ENCODE measurements around the gene F13B. TPM values are rescaled to one million over a fixed set of nuclear protein-coding genes. Genes with fewer than 3 reads are reported as not detected.
"Not testable (repeated sequence)": the region's sequence is repeated elsewhere in the genome, so short reads cannot be mapped to it uniquely, and the experiment has no call there.

F13B gene
- total RNA-seq: not detected

GRCh38 chr1:197066719-197067456 lies at the start of gene F13B:
F13B (minus strand) TSS chr1:197067260; CDS start chr1:197067223, 37 bp downstream.
- no peak for DNase-seq
- no peak within 1 kb of the TSS for H3K27ac Mint-ChIP-seq
- no peak for ATAC-seq (replicated peaks in 1 of 2)
- H3K4me3 Mint-ChIP-seq: no peak within 1 kb of the TSS
- peaks cover 3% of the 10 kb centered on the region in 2 donors for H3K9me3 Mint-ChIP-seq
- H3K27me3 Mint-ChIP-seq (ENCODE audit: low read depth): no peaks in the 10 kb centered on the region
- H3K4me1 Mint-ChIP-seq (ENCODE audit: low read depth): no peaks in the 10 kb centered on the region
- peaks cover 3 to 4% of the 10 kb centered on the region in 2 donors for H3K36me3 Mint-ChIP-seq (ENCODE audit: insufficient read depth in 2 of 2)

DNA sequence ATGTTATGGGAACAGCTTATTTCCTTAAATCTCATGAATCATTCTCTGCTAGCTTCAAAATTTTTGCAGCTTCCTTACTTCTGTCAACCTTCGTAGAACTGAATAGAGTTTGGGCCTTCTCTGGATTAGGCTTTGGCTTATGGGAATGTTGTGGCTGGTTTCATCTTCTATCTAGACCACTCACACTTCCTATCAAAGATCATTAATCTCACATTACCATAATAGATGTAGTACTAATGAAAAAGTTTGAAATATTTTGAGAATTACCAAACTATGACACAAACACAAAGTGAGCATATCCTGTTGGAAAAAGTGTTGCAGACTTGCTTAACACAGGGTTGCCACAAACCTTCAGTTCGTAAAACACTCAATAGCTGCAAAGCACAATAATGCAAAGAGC lies 49.1 kb upstream of the F13B start:
- Mint-ChIP-seq H3K9me3 (no peaks in the 10 kb centered on the region), H3K27ac (no peak overlapping the region), H3K36me3 (ENCODE audit: insufficient read depth in 2 of 2) (peaks cover 7 to 28% of the 10 kb centered on the region in 2 donors), H3K4me3 (no peak overlapping the region), H3K4me1 (ENCODE audit: low read depth) (no peaks in the 10 kb centered on the region), H3K27me3 (ENCODE audit: low read depth) (no peaks in the 10 kb centered on the region)
- ATAC-seq (replicated peaks in 1 of 2) (no peak), DNase-seq (no peak)

DNA sequence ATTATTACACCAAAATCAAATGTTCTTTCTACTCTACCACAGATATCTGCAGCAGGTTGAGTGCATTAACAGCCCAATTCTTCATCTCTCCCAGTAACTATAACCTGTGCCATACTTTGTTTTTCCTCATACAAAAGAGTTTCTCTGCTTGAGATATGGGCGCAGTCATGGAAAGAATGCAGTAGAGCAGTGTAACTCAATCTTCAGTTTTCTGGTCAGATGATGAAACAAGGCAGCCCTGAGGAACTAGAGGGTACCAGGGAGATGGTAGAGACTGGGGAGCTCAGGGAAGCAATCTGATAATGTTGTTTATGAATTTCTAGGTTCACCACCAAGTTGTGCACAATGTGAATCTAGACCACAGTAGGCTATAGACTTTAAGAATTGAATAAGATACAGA lies 39.8 kb upstream of the F13B start:
- no peak overlapping the region for H3K27ac Mint-ChIP-seq
- H3K4me3 Mint-ChIP-seq: no peak overlapping the region
- peaks cover 10% of the 10 kb centered on the region for H3K4me1 Mint-ChIP-seq (ENCODE audit: low read depth)
- no peak for DNase-seq
- H3K27me3 Mint-ChIP-seq (ENCODE audit: low read depth): no peaks in the 10 kb centered on the region
- no peak for ATAC-seq (replicated peaks in 1 of 2)
- H3K9me3 Mint-ChIP-seq: no peaks in the 10 kb centered on the region
- peaks cover 4 to 23% of the 10 kb centered on the region in 2 donors for H3K36me3 Mint-ChIP-seq (ENCODE audit: insufficient read depth in 2 of 2)

GRCh38 chr1:197103300-197103699 lies 36.2 kb upstream of the F13B start:
- no peak for DNase-seq
- Mint-ChIP-seq H3K4me3 (no peak overlapping the region), H3K4me1 (ENCODE audit: low read depth) (peaks cover 22% of the 10 kb centered on the region), H3K9me3 (no peaks in the 10 kb centered on the region), H3K27ac (no peak overlapping the region), H3K36me3 (ENCODE audit: insufficient read depth in 2 of 2) (peaks cover 0 to 25% of the 10 kb centered on the region in 2 donors), H3K27me3 (ENCODE audit: low read depth) (no peaks in the 10 kb centered on the region)
- ATAC-seq (replicated peaks in 1 of 2): no peak

DNA sequence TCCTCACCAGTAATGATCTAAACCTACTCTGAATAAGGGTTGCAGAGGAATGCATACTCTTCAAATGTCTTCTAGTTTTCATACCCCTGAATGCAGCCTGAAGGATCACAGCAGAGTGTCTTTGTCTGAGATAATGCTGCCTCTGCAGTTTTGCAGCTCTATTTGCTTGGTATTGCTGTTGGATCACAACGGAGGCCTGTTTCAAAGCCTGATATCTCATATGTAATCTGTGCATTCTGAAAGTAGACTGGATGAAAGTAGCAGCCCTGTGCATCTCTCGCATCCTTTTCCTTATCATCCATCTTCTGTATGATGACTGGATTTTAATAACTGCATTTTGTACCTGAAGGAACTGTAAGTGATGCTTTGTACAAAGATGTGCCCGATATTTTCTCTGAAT lies 34.9 kb upstream of the F13B start:
- Mint-ChIP-seq H3K9me3 (no peaks in the 10 kb centered on the region), H3K4me1 (ENCODE audit: low read depth) (peaks cover 22% of the 10 kb centered on the region), H3K36me3 (ENCODE audit: insufficient read depth in 2 of 2) (peaks cover 0 to 22% of the 10 kb centered on the region in 2 donors), H3K4me3 (no peak overlapping the region), H3K27ac (no peak overlapping the region), H3K27me3 (ENCODE audit: low read depth) (no peaks in the 10 kb centered on the region)
- ATAC-seq (replicated peaks in 1 of 2) (no peak), DNase-seq (no peak)

DNA sequence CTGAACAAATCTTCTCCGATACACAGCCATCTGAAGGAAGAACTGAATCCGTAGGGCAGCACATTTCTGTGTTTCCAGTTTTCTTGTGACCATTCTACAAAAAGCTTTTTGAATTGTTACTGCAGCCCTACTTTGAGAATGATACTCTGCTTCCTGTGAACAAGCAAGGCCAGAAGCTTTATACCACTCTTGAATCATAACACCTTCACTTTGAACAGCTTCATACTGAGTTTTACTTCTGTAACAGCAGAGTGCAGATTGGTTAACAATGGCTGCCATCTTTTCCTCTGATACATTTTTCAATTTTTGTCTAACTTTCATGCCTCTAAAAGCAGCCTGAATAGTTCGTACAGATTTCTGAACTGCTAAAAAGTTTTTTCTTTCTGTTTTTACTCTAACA lies 33.6 kb upstream of the F13B start:
- Mint-ChIP-seq H3K36me3 (ENCODE audit: insufficient read depth in 2 of 2) (peaks cover 0 to 17% of the 10 kb centered on the region in 2 donors), H3K27ac (no peak overlapping the region), H3K4me1 (ENCODE audit: low read depth) (peaks cover 22% of the 10 kb centered on the region), H3K27me3 (ENCODE audit: low read depth) (no peaks in the 10 kb centered on the region), H3K9me3 (no peaks in the 10 kb centered on the region), H3K4me3 (peak overlapping the region in 1 of 2 donors; percentile 38)
- DNase-seq (no peak), ATAC-seq (replicated peaks in 1 of 2) (no peak)

DNA sequence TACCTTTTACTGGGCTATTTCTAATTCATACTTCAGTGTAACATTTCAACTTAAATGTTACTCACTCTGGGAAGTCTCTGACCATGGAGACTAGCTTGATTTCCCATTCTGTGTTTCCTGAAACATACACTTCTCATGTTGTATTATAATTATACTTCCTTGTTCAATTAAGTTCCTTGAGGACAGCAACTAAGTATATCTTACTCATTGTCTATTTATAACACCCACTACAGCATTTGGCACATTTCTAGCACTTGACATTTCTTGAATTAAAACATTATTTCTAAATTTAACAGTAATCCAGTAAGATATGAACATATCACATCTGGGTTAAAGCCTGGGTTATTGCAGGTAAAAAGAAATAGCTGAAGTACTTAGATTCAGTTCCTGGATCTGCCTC lies 32.4 kb upstream of the F13B start:
- Mint-ChIP-seq H3K27ac (peak overlapping the region; percentile 19), H3K27me3 (ENCODE audit: low read depth) (no peaks in the 10 kb centered on the region), H3K9me3 (no peaks in the 10 kb centered on the region), H3K36me3 (ENCODE audit: insufficient read depth in 2 of 2) (peaks cover 0 to 12% of the 10 kb centered on the region in 2 donors), H3K4me1 (ENCODE audit: low read depth) (peaks cover 22% of the 10 kb centered on the region), H3K4me3 (no peak overlapping the region)
- no peak for DNase-seq
- ATAC-seq (replicated peaks in 1 of 2): no peak

DNA sequence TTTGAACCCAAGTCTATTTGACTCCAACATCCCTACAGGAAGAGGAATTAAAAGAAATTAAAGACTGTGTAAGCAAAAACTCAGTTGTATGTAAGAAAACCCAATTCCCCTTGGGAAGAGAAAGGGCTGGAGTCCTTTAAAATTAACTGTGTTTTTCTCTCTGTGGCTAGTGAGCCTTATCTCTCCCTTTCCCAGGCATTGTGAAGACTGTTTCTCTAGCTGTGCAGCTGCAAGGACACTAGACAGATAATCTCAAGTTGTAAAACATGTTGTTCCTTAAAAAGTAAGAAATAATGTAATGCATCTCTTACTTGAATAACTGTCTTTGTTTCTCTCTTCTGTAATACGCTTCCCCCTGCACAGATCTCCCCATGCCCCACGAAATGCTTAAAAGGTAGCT lies 29.9 kb upstream of the F13B start:
- H3K27me3 Mint-ChIP-seq (ENCODE audit: low read depth); DNase-seq; H3K4me3 Mint-ChIP-seq; H3K27ac Mint-ChIP-seq; H3K9me3 Mint-ChIP-seq; ATAC-seq (replicated peaks in 1 of 2): not testable (repeated sequence)
- peaks cover 13% of the 10 kb centered on the region for H3K4me1 Mint-ChIP-seq (ENCODE audit: low read depth)
- H3K36me3 Mint-ChIP-seq (ENCODE audit: insufficient read depth in 2 of 2): peaks cover 1 to 19% of the 10 kb centered on the region in 2 donors

DNA sequence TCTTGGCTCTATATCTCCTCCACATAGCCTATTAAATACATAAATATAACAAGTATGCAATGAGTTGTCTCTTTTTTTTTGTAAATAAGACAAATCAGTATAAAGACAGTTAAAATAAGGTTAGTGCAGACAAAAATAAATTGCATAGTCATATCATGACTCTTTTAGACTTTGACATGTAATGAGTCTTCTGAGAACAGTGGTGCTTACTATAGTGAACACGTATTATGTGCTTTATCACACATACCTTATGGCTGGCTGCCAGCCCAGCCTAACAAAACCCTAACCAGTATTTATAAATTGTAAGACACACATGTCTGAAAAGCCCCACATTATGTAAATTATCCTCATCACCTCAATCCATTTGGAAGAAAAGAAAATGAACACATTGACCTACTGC lies 29.1 kb upstream of the F13B start:
- no peak for DNase-seq
- Mint-ChIP-seq H3K4me3 (no peak overlapping the region), H3K27me3 (ENCODE audit: low read depth) (no peaks in the 10 kb centered on the region), H3K4me1 (ENCODE audit: low read depth) (peaks cover 5% of the 10 kb centered on the region), H3K9me3 (no peaks in the 10 kb centered on the region), H3K27ac (no peak overlapping the region), H3K36me3 (ENCODE audit: insufficient read depth in 2 of 2) (peaks cover 1 to 21% of the 10 kb centered on the region in 2 donors)
- no peak for ATAC-seq (replicated peaks in 1 of 2)

DNA sequence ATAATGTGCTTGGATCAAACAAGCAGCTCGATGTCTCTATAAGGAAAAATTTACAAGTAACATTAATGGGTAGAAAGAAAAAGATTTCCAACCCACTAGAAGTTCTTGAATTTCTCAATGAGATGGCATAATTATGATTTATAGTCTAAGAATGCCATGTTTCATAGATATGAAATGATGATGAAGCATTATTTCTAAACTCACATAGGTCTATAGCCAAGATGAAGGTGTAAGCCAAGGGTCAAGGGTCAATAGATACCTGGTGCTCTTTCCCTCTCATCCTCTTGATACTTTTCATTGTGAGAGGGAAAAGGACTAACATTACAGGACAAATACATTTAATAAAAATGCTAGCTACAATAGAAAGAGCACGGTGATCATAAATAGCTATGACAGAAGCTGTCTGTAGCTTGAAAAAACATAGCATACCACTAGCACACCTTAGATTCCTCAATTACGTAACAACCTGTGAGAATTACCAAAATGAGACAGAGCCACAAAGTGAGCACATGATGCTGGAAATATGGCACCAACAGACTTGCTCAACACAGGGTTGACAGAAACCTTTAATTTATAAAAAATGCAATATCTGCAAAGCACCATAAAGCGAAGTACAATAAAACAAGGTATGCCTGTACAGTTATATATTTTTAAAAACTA lies 26.3 kb upstream of the F13B start:
- no peaks in the 10 kb centered on the region for H3K9me3 Mint-ChIP-seq
- H3K36me3 Mint-ChIP-seq (ENCODE audit: insufficient read depth in 2 of 2): peaks cover 1 to 31% of the 10 kb centered on the region in 2 donors
- no peak for DNase-seq
- H3K27ac Mint-ChIP-seq: no peak overlapping the region
- ATAC-seq (replicated peaks in 1 of 2): no peak
- H3K4me3 Mint-ChIP-seq: no peak overlapping the region
- H3K27me3 Mint-ChIP-seq (ENCODE audit: low read depth): no peaks in the 10 kb centered on the region
- no peaks in the 10 kb centered on the region for H3K4me1 Mint-ChIP-seq (ENCODE audit: low read depth)

DNA sequence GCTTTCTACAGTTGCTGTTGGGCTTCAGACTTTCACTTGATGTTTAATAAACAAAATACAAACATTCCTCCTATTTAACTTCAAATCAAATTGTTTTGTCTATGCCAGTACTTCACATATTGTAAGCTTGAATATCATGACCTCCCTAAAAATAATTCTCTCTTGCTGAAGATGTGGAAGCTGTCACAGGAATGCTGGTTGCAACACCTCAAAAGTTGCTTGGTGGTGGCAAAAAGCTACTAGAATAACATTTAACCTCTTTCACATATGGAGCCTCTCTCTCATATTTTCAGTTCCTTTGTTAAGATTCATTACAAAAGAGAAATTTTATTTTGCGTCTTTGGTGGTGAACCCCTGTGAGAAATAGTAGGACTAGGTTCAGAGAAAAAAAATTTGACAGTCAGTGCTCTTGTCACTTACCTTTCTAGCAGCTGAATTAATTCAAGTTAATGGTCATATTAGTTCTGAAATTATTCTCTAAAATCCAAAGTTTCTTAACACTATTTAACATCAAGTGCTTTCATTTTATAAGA lies 25.5 kb upstream of the F13B start:
- Mint-ChIP-seq H3K9me3 (no peaks in the 10 kb centered on the region), H3K4me1 (ENCODE audit: low read depth) (no peaks in the 10 kb centered on the region)

DNA sequence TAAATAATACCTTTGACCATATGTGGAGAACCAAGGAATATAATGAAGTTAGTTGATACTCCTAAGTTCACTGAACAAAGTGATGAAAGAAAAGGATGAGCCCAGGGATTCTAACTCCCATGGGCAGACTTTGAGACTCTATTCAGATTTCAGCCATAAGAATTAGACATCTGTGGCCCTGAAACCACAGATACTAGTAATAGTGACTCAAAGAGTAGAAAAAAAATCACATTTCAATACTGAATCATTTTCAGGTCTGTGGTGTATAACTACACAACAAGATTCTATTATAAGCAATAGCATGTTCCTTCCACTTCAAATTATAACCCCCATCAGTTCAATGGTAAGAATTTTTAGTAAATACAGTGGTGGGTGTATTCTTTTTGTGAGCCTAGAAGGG lies 16.4 kb upstream of the F13B start:
- no peak for DNase-seq
- H3K4me1 Mint-ChIP-seq (ENCODE audit: low read depth): no peaks in the 10 kb centered on the region
- H3K27ac Mint-ChIP-seq: no peak overlapping the region
- H3K27me3 Mint-ChIP-seq (ENCODE audit: low read depth): peaks cover 6% of the 10 kb centered on the region
- ATAC-seq (replicated peaks in 1 of 2): no peak
- H3K4me3 Mint-ChIP-seq: no peak overlapping the region
- peaks cover 26 to 51% of the 10 kb centered on the region in 2 donors for H3K36me3 Mint-ChIP-seq (ENCODE audit: insufficient read depth in 2 of 2)
- H3K9me3 Mint-ChIP-seq: peaks cover 10 to 12% of the 10 kb centered on the region in 2 donors

More for the DNA sequence above, 25.5 kb upstream of the F13B start:
- ATAC-seq (replicated peaks in 1 of 2) (no peak), DNase-seq (no peak)
- Mint-ChIP-seq H3K4me3 (no peak overlapping the region), H3K36me3 (ENCODE audit: insufficient read depth in 2 of 2) (peaks cover 1 to 36% of the 10 kb centered on the region in 2 donors), H3K27ac (no peak overlapping the region), H3K27me3 (ENCODE audit: low read depth) (no peaks in the 10 kb centered on the region)

DNA sequence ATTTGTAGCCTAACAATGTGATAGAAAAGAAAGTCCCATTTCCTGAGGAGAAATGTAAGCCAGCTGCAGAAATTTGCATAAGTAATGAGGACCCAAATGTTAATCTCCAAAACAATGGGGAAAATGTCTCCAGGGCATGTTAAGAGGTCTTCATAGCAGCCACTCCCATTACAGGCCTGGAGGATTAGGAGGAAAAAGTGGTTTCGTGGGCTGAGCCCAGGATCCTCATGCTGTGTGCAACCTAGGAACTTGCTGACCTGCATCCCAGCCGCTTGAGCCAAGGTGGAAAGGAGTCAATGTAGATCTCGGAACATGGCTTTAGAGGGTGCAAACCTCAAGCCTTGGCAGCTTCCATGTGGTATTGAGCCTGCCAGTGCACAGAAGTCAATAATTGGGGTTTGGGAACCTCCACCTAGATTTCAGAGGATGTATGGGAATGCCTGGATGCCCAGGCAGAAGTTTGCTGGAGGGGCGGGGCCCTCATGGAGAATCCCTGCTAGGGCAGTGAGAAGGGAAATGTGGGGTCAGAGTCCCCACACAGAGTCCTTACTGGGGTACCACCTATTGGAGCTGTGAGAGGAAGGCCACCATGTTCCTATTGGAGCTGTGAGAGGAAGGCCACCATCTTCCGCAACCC lies 14.2 kb upstream of the F13B start:
- DNase-seq (no peak), ATAC-seq (replicated peaks in 1 of 2) (no peak)
- Mint-ChIP-seq H3K27ac (no peak overlapping the region), H3K9me3 (peaks cover 10 to 12% of the 10 kb centered on the region in 2 donors), H3K4me3 (no peak overlapping the region), H3K4me1 (ENCODE audit: low read depth) (no peaks in the 10 kb centered on the region), H3K36me3 (ENCODE audit: insufficient read depth in 2 of 2) (peaks cover 24 to 40% of the 10 kb centered on the region in 2 donors), H3K27me3 (ENCODE audit: low read depth) (peaks cover 6% of the 10 kb centered on the region)

All from activated T-cell treated with anti-CD3 and anti-CD28 coated beads, Interleukin-2, amount 50 U/mL, for 72 hours (primary cell).